GM20000 (cell line): ENCODE measurements around the gene AMN.

Experiments used
- DNase-seq: peaks from one replicate; pipeline ENCODE4 v3.0.0; 2012; ENCODE audit warnings: low spot score
- CTCF ChIP-seq: IDR thresholded peaks from 2 replicates; pipeline ENCODE4 v1.5.1; 2012; ENCODE audit warnings: mild to moderate bottlenecking, control low read depth; ENCODE audit errors: extremely low read depth, missing control alignments

Gene AMN

DNA sequence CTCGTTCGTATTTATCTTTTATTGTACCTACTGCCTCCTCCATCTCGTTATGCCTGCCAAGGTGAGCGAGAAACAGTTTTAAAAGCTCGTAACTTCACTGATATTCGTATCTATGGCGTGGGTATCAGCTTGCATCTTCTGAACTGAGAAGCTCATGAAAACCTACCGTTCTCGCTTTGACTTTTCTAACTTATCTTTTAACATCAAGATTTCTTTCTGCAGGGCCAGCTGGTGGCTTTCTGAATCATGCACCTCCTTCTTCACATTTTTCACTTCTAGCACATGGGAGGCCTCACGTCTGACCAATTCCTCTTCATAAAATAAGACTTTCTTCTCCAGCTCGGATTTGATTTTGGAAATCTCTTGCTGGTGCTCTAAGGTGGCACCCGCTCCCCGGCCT is 45.8 kb downstream of the AMN start:
- no peak for DNase-seq
- no peak for TF ChIP-seq CTCF

- no peak for TF ChIP-seq CTCF
Observed at GRCh38 chr14:102969060-102969791, 46.8 kb downstream of the AMN start.

DNA sequence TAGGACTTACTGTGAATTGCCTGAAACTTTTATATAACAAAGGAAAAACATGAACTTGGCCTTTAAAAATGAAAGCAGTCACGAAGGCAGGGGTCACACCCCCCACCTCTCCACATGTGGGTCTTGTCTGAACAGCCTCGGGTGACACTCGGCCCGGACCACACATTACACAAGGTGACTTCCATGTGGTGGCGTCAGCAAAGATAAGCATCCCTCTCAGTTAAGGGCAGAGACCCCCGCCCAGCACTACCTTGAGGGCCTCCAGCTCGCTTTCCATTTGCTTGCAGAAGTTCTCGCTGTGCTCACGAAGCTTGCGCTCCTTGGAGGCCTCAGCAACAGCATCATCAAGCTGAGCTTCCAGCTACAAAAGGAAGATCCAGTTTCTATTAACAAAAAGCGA is 47.4 kb downstream of the AMN start:
- DNase-seq, result no peak
- no peak for TF ChIP-seq CTCF

More at GRCh38 chr14:102969060-102969791, 46.8 kb downstream of the AMN start:
- DNase-seq, result no peak

DNA sequence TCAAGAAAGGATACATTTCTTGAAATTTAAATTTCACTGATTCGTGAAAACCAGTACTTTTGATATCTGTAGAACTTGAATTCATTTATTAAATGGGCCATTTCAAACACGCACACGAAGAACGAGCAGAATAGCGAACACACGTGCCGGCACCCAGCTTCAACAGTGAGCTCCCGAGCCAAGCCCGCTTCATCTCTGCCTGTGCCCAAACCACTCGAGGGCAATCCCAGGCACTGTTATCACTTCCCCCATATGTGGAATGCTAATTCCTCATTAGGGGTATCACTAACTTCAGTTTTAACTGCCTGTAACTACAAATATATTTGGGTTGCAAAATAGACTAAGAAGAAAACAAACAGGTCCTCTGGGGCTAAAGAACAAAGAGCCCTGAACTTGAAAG is 48.0 kb downstream of the AMN start:
- no peak for DNase-seq
- TF ChIP-seq CTCF, result no peak

- no peak for TF ChIP-seq CTCF
- no peak for DNase-seq
Observed at GRCh38 chr14:102971314-102971713, 48.9 kb downstream of the AMN start.

- TF ChIP-seq CTCF, result no peak
- DNase-seq, result no peak
Observed at GRCh38 chr14:102971836-102972606, 49.6 kb downstream of the AMN start.

DNA sequence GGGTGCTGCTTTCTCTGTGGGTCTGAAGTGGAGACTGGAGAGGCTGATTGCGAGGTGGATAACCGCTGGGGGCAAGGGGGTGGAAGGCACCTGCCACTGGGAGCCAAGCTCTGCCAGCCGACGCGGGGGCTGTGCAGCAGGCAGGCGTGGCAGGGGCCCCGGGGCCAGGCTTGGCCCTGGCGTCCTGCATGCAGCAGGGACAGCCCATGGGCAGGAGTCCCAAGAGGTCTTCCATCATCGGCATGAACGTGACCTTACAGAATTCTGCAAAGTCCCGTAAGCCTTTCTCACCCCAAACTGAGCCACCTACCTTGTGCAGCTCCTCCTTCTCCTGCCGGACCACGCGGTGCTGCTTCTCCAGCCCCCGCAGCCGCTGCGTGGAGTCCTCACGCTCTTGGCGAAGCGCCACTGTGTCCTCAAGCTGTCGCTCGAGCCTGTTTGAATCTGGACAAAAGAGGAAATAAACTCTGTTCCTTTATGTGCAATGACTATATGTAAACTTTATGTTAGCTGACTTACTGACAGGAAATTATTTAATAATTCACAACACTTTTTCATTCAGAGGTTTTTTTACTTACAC is 51.3 kb downstream of the AMN start:
- no peak for DNase-seq
- TF ChIP-seq CTCF, result no peak
